ENCODE measurements around the gene GNAI2. TPM values are rescaled to one million over a fixed set of nuclear protein-coding genes. Genes with fewer than 3 reads are reported as not detected.
A peak's percentile ranks its signal among the peaks of the same experiment; 100 is the strongest.
"Not testable (repeated sequence)": the region's sequence is repeated elsewhere in the genome, so short reads cannot be mapped to it uniquely, and the experiment has no call there.

The GNAI2 gene
- total RNA-seq, 1 experiment from 2014 or later = 214 TPM

GRCh38 chr3:50222169-50222528 lies 13.9 kb upstream of the GNAI2 start:
- H3K9me3 ChIP-seq (replicated peaks) = no peaks in the 10 kb centered on the region
- H3K36me3 ChIP-seq = no peaks in the 10 kb centered on the region
- H3K4me3 ChIP-seq = no peak overlapping the region
- peaks cover 10% of the 10 kb centered on the region for H3K4me1 ChIP-seq (replicated peaks)
- no peak for DNase-seq (ENCODE audit: low read depth in 1 of 2, low spot score in 2 of 2)
- H3K27me3 ChIP-seq (replicated peaks) = no peaks in the 10 kb centered on the region
- no peak overlapping the region for H3K27ac ChIP-seq

- Histone ChIP-seq H3K4me3 (no peak overlapping the region), H3K27ac (no peak overlapping the region), H3K4me1 (replicated peaks) (peaks cover 17% of the 10 kb centered on the region), H3K36me3 (no peaks in the 10 kb centered on the region), H3K9me3 (replicated peaks) (no peaks in the 10 kb centered on the region), H3K27me3 (replicated peaks) (no peaks in the 10 kb centered on the region)
- DNase-seq (ENCODE audit: low read depth in 1 of 2, low spot score in 2 of 2) = no peak
Measured at GRCh38 chr3:50224639-50225038, 11.4 kb upstream of the GNAI2 start.

- Histone ChIP-seq H3K27me3 (replicated peaks) (no peaks in the 10 kb centered on the region), H3K27ac (no peak overlapping the region), H3K4me3 (peak overlapping the region; percentile 43), H3K4me1 (replicated peaks) (peaks cover 17% of the 10 kb centered on the region), H3K9me3 (replicated peaks) (no peaks in the 10 kb centered on the region), H3K36me3 (no peaks in the 10 kb centered on the region)
- peak in 1 of 2 experiments; percentile 39 for DNase-seq (ENCODE audit: low read depth in 1 of 2, low spot score in 2 of 2)
Measured at GRCh38 chr3:50226888-50227389, 9.1 kb upstream of the GNAI2 start.

- Histone ChIP-seq H3K27ac (no peak overlapping the region), H3K27me3 (replicated peaks) (no peaks in the 10 kb centered on the region), H3K36me3 (no peaks in the 10 kb centered on the region), H3K4me3 (peak overlapping the region; percentile 43), H3K4me1 (replicated peaks) (peaks cover 17% of the 10 kb centered on the region), H3K9me3 (replicated peaks) (no peaks in the 10 kb centered on the region)
- DNase-seq (ENCODE audit: low read depth in 1 of 2, low spot score in 2 of 2) = peak; percentile 80 to 89
Measured at GRCh38 chr3:50227390-50228183, 8.4 kb upstream of the GNAI2 start.

- peak overlapping the region; percentile 43 for H3K4me3 ChIP-seq
- DNase-seq (ENCODE audit: low read depth in 1 of 2, low spot score in 2 of 2); H3K36me3 ChIP-seq; H3K27ac ChIP-seq; H3K9me3 ChIP-seq (replicated peaks); H3K27me3 ChIP-seq (replicated peaks): not testable (repeated sequence)
- H3K4me1 ChIP-seq (replicated peaks) = peaks cover 17% of the 10 kb centered on the region
Measured at GRCh38 chr3:50228184-50228763, 7.7 kb upstream of the GNAI2 start.

GRCh38 chr3:50229490-50229889 lies 6.5 kb upstream of the GNAI2 start:
- H3K27ac ChIP-seq = no peak overlapping the region
- no peaks in the 10 kb centered on the region for H3K9me3 ChIP-seq (replicated peaks)
- H3K4me3 ChIP-seq = no peak overlapping the region
- DNase-seq (ENCODE audit: low read depth in 1 of 2, low spot score in 2 of 2) = no peak
- no peaks in the 10 kb centered on the region for H3K27me3 ChIP-seq (replicated peaks)
- no peaks in the 10 kb centered on the region for H3K36me3 ChIP-seq
- peaks cover 17% of the 10 kb centered on the region for H3K4me1 ChIP-seq (replicated peaks)

GRCh38 chr3:50230104-50230793 lies 5.8 kb upstream of the GNAI2 start:
- H3K27ac ChIP-seq = no peak overlapping the region
- no peak for DNase-seq (ENCODE audit: low read depth in 1 of 2, low spot score in 2 of 2)
- no peak overlapping the region for H3K4me3 ChIP-seq
- H3K36me3 ChIP-seq = no peaks in the 10 kb centered on the region
- H3K4me1 ChIP-seq (replicated peaks) = peaks cover 19% of the 10 kb centered on the region
- H3K9me3 ChIP-seq (replicated peaks) = no peaks in the 10 kb centered on the region
- H3K27me3 ChIP-seq (replicated peaks) = no peaks in the 10 kb centered on the region

GRCh38 chr3:50230794-50231125 lies 5.2 kb upstream of the GNAI2 start:
- Histone ChIP-seq H3K27ac (no peak overlapping the region), H3K36me3 (no peaks in the 10 kb centered on the region), H3K4me3 (no peak overlapping the region), H3K4me1 (replicated peaks) (peaks cover 22% of the 10 kb centered on the region), H3K9me3 (replicated peaks) (no peaks in the 10 kb centered on the region), H3K27me3 (replicated peaks) (no peaks in the 10 kb centered on the region)
- no peak for DNase-seq (ENCODE audit: low read depth in 1 of 2, low spot score in 2 of 2)

GRCh38 chr3:50231581-50231980 lies 4.4 kb upstream of the GNAI2 start:
- Histone ChIP-seq H3K9me3 (replicated peaks) (no peaks in the 10 kb centered on the region), H3K4me3 (no peak overlapping the region), H3K27ac (no peak overlapping the region), H3K36me3 (0 out of 2 replicates have a peak, but pooled peaks cover 3% of the 10 kb centered on the region), H3K27me3 (replicated peaks) (no peaks in the 10 kb centered on the region), H3K4me1 (replicated peaks) (peaks cover 18% of the 10 kb centered on the region)
- DNase-seq (ENCODE audit: low read depth in 1 of 2, low spot score in 2 of 2) = no peak

GRCh38 chr3:50232303-50232702 lies 3.7 kb upstream of the GNAI2 start:
- Histone ChIP-seq H3K9me3 (replicated peaks) (no peaks in the 10 kb centered on the region), H3K36me3 (peaks cover 10% of the 10 kb centered on the region; the same call in 1 of the 2 replicates), H3K4me1 (replicated peaks) (peaks cover 14% of the 10 kb centered on the region), H3K27ac (no peak overlapping the region), H3K4me3 (no peak overlapping the region), H3K27me3 (replicated peaks) (no peaks in the 10 kb centered on the region)
- DNase-seq (ENCODE audit: low read depth in 1 of 2, low spot score in 2 of 2) = no peak

GRCh38 chr3:50233176-50233575 lies 2.8 kb upstream of the GNAI2 start:
- Histone ChIP-seq H3K9me3 (replicated peaks) (no peaks in the 10 kb centered on the region), H3K36me3 (peaks cover 16% of the 10 kb centered on the region), H3K27ac (no peak overlapping the region), H3K4me1 (replicated peaks) (peaks cover 15% of the 10 kb centered on the region), H3K4me3 (no peak overlapping the region), H3K27me3 (replicated peaks) (no peaks in the 10 kb centered on the region)
- no peak for DNase-seq (ENCODE audit: low read depth in 1 of 2, low spot score in 2 of 2)

- Histone ChIP-seq H3K4me3 (peak overlapping the region; percentile 77), H3K27me3 (replicated peaks) (no peaks in the 10 kb centered on the region), H3K4me1 (replicated peaks) (peaks cover 23% of the 10 kb centered on the region), H3K27ac (peak overlapping the region; percentile 18; the same call in 1 of the 2 replicates), H3K9me3 (replicated peaks) (no peaks in the 10 kb centered on the region), H3K36me3 (peaks cover 44% of the 10 kb centered on the region)
- peak in 1 of 2 experiments; percentile 6 for DNase-seq (ENCODE audit: low read depth in 1 of 2, low spot score in 2 of 2)
Measured at GRCh38 chr3:50236484-50237132, 604 bp downstream of the GNAI2 start.

GRCh38 chr3:50237133-50237651 lies 1.2 kb downstream of the GNAI2 start:
- H3K4me3 ChIP-seq = peak overlapping the region; percentile 77
- no peaks in the 10 kb centered on the region for H3K9me3 ChIP-seq (replicated peaks)
- H3K27me3 ChIP-seq (replicated peaks) = no peaks in the 10 kb centered on the region
- H3K4me1 ChIP-seq (replicated peaks) = peaks cover 29% of the 10 kb centered on the region
- no peak overlapping the region for H3K27ac ChIP-seq
- peaks cover 48% of the 10 kb centered on the region for H3K36me3 ChIP-seq
- DNase-seq (ENCODE audit: low read depth in 1 of 2, low spot score in 2 of 2) = peak; percentile 34 to 54

All from SJSA1 (cell line).